ENCODE results near the gene ARID4B.

GRCh38 chr1:235180916-235181460, 147.0 kb downstream of the ARID4B start:
- TF ChIP-seq CTCF (IDR thresholded peaks at IDR 0.05; ENCODE audit: low read depth, low read length) = no peak
- no peak for TF ChIP-seq EZH2phosphoT487 (IDR thresholded peaks at IDR 0.05; ENCODE audit: low read depth)
